DMS153 treated with DMSO at 0.1 percent for 48 hours (cell line): ENCODE data around the gene SH3PXD2B.
"Not testable (repeated sequence)": the region's sequence is repeated elsewhere in the genome, so short reads cannot be mapped to it uniquely, and the experiment has no call there.

ENCODE experiments used
- DNase-seq: peaks from one replicate; lab custom pipeline; 2025; ENCODE audit not compliant: unreplicated experiment; lab: John Stamatoyannopoulos, UW

SH3PXD2B gene

DNA sequence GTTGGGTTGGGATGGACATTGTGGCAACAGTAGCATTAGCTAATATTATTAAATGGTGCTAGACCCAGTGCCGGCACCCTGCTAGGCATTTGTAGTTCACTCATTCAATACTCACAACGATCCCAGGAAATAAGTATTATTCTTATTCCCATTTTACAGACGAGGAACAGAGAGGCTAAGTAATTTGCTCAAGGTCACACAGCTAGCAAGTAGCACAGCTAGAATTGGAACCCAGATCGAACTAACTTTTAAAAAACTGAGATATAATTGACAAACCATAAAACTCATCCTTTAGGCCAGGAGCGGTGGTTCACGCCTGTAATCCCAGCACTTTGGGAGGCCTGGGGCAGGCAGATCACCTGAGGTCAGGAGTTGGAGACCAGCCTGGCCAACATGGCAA is 79.5 kb downstream of the SH3PXD2B start:
- DNase-seq: no peak

DNA sequence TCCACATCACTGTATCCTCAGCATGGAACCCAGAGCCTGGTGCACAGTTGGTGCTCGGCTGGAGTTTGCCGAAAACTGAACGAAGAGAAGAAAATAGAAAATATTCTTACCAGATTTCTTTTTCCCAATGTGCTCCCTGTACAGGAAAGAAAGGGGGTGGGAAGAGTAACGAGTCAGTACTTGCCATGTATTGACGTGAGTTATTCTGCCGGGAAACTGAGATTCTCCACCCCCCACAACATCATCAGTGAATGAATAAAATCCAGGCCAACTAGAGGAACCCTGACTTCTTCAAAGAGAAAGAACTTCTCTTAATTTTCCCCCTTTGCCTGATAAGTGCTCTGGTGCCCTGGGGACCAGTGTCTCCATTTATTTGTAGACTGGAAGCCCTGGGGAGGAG is 80.6 kb downstream of the SH3PXD2B start:
- no peak for DNase-seq

DNA sequence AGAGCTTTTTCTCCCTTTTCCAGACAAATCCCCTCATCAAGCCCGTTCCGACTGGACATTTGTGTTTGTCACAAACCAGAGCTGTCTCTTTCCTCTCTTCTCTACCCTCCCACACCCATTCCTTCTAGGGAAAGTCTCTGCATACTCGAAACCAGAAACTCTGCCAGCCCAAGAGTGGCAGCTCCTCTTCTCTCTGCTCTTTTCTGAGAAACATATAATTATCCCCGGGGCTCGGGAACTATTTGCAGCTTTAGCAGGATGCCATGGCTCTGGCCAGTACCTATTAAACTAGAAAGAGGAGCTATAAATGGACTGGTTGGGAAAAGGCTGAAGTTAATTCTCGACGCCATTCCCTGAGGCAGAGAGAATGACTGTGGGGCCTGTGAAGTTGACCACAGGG is 82.6 kb downstream of the SH3PXD2B start:
- DNase-seq: no peak

DNA sequence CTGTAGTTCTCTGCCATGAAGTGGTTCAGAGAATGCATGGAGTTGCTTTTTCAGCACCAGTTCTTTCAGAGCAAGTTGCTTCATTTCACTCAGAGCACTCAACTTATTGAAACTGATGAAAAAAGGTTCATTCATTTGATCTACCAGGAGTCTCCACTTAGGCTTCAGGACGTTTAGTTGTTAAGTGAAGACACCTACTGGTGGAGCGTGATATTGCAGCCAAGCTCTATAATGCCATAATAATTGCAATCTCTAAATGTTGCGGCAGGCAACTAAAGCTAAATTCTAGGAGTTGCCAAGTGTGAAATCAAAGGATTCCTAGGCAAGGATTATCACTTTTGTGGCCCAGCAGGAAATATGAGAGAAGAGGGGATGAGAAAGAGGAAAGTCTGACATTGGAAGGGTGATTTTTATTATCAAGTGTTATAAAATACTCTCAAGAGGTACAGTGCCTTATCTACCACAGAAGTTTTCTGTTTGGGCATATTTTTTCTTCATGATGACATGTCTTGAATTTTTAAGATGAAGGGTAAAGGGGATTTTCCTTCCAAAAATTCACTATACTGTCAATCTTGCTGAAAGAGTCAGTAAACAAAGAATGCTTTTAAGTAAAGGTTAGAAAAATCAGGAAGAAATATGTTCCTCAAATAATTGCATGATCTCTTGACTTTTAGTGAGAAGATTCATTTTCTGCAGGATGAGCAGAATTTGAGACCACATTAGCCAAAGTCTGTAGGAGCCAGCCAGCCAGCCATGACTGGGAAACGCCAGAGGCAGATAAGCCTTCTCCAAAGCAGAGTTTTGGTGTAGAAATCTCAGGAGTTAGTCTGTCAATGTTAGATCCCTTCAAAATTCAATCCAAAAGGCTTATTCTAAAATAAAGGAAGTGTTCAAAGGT is 83.4 kb downstream of the SH3PXD2B start:
- DNase-seq: no peak

DNA sequence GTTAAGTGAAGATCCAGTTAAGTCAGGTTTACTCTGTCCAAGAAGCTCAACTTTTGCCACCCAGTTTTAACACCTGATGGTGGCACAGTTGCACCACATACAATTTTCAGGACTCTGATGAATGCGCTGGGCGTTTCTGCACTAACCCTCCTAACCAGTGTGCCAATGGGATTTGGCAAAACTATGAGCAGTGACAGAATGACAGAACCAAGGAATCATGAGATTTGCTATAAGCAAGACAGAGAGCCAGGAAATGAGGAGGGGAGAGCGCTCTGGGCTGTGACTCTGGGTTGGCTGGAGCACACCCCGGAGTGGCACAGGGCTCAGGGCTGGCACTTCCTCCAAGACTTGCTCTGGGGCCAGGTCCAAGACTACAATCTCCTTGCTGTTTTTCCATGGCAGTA is 84.1 kb downstream of the SH3PXD2B start:
- no peak for DNase-seq

DNA sequence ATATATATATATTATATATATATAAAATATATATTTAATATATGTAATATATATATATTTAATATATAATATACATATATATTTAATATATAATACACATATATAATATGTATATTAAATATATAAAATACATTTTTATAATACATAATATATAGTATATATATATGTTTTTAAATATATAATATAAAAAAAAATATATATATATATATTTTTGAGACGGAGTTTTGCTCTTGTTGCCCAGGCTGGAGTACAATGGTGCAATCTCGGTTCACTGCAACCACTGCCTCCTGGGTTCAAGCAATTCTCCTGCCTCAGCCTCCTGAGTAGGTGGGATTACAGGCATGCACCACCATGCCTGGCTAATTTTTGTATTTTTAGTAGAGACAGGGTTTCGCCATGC is 85.6 kb downstream of the SH3PXD2B start:
- DNase-seq: not testable (repeated sequence)

DNA sequence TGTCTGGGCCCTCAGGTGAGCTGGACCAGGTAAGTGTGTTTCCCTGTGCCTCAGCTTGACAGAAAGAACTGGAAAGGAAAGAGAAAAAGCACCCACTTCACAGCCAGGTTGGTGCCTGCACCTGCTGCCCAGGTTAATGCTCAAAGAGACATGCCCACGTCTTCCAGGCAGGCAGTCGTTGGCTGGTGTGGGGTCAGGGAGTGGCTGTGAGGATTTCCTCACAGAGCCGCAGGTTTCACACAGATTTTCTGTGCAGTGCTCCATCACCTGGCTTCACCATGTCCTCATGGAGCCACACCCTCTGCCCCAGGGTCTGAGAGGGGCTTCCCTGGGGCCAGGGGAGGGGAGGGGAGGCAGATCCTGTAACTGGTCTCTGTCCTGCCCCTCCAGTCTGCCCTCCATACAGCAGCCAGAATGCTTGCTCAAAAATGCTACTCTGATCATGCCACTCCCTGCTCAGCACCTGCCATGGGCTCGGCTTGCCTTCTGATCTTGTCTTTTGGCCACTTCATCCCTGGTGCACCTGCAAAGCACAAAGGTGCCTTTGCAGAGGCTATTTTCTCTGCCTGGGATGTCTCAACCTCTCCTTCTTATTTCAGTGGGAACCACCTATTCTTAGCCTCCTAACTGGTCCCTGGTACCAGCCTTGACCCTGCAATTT is 88.2 kb downstream of the SH3PXD2B start:
- DNase-seq: no peak

DNA sequence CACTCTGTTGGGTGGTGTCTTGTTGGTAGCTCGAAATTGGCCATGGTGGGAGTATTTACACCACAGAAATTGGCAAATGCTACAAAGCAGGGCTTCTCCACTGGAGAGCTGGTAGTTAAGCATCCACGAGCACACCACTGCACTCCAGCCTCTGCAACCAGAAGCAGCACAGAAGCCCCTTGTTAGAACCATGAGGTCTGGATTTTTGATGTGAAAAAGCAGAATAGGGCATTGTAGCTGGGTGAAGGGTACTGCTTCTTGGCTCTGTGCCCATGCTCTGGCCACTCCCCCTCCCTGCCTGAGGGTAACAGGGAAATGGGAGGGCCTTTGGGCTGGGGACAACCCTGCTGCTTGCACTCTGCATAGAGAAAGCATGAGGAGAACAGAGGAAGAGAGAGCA is 89.6 kb downstream of the SH3PXD2B start:
- DNase-seq: no peak

DNA sequence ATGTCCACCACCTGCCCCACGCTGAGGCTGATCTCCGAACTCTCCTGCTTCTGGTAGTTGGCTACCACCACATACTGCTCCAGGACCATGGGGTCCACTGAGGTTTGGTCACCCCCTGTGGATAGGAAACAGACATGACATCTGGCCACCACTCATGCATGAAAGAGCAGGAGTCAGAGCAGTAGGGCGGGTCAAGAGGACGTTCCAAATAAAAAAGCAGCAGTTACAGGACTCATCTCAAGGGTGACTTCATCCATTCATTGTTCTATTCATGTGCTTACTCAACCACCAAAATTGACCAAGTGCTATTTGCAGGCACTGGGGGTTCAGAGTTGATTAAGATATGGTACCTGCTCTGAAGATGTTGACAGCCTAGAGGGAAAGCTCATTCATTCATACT is 91.6 kb downstream of the SH3PXD2B start:
- DNase-seq: no peak

DNA sequence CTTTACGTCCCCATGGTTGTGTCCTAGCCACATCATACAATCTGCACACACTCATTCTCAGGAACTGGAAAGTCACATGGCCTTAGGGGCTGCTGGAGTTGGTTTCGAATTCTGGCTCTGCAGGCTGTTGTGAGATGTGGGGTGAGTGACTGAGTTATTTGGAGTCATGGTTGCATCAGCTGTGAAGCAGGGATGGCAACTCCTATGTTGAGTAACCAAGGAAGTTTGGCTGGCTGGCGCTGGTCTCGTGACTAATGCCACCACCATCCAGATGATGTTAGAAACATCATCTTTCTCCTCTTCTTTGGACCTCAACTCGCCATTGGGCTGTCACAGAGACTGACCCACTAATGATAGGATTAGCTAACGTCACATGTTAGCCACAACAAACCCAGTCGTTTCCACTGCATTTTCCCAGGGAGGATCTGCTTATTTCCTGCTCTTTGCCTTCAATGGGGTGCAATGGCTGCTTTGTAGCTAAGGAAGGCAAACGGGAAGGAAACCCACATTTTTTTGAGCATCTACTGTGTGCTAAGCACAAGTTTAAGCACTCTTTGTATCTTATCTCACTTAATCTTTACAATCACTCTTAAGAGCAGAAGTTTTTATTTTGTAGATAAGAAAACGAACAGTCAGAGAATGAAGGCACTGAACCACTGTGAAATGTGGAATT is 92.6 kb downstream of the SH3PXD2B start:
- DNase-seq: no peak

DNA sequence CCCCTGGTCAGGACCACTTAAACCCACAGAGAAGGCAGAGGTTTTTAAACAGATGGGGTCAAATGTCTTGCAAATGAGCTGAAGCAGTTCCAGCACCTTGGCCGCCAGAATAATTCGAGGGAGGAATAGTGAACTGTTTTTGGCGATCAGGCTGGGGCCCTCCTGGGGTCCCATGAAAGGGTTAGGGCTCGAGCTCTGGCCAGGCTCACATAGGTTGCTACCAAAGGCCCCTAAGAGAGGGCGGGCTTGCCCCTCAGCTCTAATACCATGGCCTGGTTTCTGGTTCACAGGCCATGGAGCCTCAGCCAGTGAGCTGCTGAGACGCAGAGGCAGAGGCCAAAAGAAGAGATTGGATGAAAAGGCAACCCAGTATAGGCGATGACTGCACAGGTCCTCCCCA is 96.0 kb downstream of the SH3PXD2B start:
- DNase-seq: no peak

DNA sequence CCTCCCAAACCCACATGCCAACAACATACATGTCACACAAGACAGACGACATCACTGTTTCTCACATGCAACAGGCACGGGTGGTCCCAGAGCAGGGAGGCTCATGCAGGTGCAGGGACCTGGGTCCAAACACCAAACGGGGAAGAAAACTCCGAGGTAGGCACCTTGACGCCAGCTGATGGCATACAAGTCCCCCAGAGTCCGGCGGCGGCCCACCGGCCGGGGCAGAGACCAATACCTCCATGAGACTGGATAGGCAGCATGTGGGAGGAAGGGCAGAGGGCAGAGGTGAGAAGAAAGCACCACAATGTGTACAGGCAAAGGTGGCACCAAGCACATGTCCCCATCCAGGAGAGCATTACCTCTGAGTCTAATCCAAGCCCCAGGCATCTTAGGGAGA is 97.8 kb downstream of the SH3PXD2B start:
- no peak for DNase-seq

DNA sequence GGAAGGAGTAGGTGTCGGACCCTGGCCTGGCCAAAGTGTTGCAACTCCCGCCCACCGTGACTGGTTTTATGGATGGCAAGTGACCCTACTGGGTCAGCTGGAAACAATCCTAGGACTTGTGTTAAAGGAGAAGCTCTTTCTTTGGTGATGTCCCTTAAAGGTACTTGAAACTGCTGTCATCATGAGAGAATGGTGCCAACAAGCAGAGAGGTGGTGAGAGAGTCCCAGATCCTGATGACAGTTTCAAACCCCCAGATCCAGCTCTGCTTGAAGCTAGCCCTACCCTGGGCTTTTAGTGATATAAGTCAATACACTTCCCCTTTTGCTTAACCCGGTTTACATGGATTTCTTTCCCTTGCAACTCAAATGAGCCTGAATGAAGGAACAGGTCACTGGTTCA is 98.3 kb downstream of the SH3PXD2B start:
- no peak for DNase-seq

DNA sequence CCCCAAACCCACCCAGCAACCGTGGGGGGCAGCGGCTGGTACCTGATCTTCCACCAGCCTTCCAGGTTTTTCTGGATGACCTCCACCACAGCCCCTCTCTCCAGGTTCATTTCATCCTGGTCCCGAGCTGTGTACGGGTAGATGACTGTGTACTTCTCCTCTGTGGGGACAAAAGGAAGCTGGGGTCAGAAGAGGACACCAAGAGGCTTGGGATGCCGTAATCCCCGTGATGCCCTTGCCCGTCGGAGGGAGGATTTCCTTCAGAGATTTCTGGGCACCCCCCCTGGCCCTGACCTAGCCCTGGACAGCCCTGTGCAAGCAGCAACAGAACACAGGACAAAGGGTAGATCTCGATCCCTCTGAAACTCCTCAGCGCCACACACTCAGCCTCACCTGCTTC is 100.5 kb downstream of the SH3PXD2B start:
- no peak for DNase-seq

DNA sequence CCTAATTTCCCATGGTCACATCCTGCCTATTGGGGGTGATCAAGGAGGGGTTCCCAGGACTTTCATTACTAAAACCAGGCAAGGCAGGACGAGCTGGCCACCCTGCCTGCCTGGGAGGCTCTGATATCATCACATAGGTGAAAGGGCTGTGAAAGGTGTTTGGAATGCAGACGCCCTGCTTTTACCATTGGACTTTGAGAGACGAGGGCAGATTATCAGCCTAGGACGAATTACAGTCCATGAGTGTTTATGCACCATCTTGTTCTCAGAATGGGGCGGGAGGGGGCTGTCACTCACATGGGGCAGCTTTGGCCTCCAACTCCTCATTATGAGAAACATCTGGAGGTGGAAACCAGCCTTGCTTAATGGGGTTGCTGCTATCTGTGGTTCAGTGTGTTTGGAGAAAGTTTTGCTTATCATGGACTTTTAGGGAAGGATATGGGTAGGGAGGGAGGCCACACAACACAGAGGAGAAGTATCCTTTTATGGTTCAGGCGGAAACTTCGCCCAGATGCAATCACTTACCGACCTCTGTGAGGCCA is 101.0 kb downstream of the SH3PXD2B start:
- no peak for DNase-seq

DNA sequence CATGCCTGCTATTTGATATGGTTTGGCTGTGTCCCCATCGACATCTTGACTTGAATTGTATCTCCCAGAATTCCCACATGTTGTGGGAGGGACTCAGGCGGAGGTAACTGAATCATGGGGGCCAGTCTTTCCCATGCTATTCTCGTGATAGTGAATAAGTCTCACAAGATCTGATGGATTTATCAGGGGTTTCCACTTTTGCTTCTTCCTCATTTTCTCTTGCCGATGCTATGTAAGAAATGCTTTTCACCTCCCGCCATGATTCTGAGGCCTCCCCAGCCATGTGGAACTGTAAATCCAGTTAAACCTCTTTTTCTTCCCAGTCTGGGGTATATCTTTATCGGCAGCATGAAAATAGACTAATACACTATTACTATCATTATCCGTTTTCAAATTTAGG is 101.8 kb downstream of the SH3PXD2B start:
- DNase-seq: not testable (repeated sequence)

DNA sequence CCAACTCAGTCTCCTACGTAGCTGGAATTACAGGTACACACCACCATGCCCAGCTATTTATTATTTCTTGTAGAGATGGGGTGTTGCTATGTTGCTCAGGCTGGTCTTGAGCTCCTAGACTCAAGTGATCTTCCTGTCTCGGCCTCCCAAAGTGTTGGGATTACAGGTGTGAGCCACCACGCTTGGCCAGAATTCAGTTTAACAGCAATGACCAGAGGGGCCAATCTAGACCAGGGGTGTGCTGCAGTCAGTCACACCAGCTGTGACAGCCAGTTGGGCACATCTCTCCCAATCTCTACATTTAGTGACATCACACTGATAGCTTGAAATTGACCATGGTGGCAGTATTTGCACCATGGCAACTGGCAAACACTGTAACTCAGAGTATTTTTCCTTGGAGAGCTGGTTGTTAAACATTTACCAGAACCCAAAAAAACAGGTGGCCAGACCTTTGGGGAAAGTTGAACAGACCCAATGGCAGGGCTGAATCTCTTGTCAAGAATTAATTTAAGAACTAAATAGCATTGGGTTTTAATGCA is 103.0 kb downstream of the SH3PXD2B start:
- DNase-seq: no peak

DNA sequence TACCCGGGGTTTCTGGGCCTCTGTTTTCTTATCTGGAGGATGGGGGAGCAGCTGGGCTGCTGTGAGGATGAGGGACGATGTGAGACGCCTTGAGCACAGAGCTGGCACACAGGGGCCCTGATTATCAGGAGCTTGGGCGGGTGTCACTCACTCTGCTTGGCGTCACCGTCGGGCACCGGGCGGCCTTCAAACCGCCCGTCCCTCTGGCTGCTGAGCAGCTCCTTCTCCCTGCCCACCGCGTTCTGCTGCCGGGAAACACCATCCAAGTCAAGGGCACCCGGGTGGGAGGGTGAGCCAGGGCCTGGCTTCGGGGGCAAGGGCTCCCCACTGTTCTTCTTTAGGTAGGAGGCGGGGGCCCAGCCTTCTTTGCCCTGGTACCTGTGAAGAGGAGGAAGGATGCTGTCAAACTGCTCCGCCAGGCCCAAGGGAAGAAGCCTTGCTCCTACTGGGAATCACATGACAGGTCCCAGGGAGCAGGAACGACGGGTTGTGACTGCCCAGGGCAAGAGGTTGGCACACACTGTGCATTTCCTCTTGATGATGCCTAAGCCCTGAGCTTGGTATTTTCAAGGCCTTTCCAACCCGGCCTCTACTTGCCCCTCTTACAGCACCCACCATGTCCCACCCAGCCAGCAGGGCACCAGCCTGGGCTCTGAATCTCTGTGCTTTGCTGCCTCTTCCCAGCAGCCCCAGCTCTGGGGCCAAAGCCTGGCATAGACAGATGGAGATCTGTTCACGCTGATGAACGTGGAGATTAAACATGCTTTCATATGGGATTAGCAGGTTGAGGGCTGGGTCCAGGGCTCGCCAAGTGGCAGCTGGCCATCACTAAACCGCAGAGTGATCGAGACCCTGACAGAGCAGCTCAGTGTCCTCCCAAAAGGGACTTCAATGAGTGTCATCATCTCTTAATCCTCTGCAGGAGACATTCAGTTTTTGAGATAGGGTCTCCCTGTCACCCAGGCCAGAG is 103.8 kb downstream of the SH3PXD2B start:
- DNase-seq: no peak

DNA sequence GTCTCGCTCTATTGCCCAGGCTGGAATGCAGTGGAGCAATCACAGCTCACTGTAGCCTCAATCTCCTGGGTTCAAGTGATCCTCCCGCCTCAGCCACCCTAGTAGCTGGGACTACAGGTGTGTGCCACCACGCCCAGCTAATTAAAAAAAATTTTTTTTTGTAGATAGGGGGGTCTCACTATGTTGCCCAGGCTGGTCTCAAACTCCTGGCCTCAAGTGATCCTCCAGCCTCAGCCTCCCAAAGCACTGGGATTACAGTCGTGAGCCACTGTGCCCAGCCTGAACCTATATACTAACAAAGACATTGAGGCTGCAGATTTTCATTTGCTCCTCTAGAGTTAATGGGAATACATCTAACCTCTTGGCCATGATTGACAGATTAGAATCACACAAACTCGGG is 105.6 kb downstream of the SH3PXD2B start:
- not testable (repeated sequence) for DNase-seq

DNA sequence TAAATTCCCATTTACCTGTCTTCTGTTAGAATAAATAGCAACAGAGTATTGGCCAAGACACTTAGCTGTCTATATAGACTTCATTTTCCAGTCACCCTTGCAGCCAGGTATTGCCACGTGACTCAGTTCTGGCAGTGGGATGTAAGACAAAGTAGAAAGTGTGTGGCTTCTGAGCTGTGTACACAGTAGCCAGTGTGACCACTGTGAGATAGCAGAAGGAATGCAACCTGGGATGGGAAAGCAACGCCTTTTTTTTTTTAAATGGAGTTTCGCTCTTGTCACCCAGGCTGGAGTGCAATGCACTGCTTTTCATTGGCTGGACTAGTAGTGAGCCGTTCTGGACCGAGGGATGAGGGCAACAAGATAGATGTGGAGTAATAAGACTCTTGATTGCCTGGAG is 106.2 kb downstream of the SH3PXD2B start:
- no peak for DNase-seq
